HepG2 (cell line): ENCODE results near the gene CD81. TPM values are rescaled to one million over a fixed set of nuclear protein-coding genes. Genes with fewer than 3 reads are reported as not detected.

Experiments used
- ATAC-seq: fragments of 200-7000 bp; cut with Tn5 transposase; 3 replicates; pipeline ENCODE4 v1.9.1; 2020; ENCODE audit warnings: mild to moderate bottlenecking, moderate library complexity
- BruUV-seq: library from RNA; stranded (reverse); fragments of 400-500 nt; replicated peaks from 2 replicates; lab custom pipeline; 2021; lab: Mats Ljungman, UMichigan
- CTCF ChIA-PET: fragments of 300-600 bp; formaldehyde crosslinking; extraction: SDS; loops from one replicate; lab custom pipeline; 2021; ENCODE audit warnings: low total read pairs, inconsistent platforms, low intra/inter-chr PET ratio; lab: Yijun Ruan, JAX
- POLR2A ChIA-PET: fragments of 350-600 bp; sonication (Branson Sonifier 250); formaldehyde crosslinking; loops from one replicate; lab custom pipeline; 2020; ENCODE audit warnings: antibody characterized with exemption, inconsistent platforms; lab: Yijun Ruan, JAX
- DNase-seq: peaks from one replicate; pipeline ENCODE4 v3.0.0-alpha.2; 2015; ENCODE audit warnings: low spot score
- FAIRE-seq: peaks from 3 replicates; lab custom pipeline; 2011; peaks lifted over from hg19 to GRCh38; lab: Jason Lieb, UNC
- H2AFZ ChIP-seq: one replicate; pipeline ENCODE4 v1.6.1; 2011; ENCODE audit warnings: low read length, inconsistent platforms
- H3K27ac ChIP-seq: fragments of 300-600 bp; 3 replicates; pipeline ENCODE4 v1.8.0; 2011; ENCODE audit warnings: mixed run types, mild to moderate bottlenecking, mixed read lengths, low read length, inconsistent platforms; ENCODE audit not compliant: insufficient read depth; ENCODE audit errors: extremely low read length
- H3K27me3 ChIP-seq, 2 experiments: fragments of 200-600 bp in 1 of 2; 2 replicates in 1 of 2; 3 replicates in 1 of 2; pipeline versions ENCODE4 v1.6.0 to v1.8.0; 2011; ENCODE audit warnings: low read length in 2 of 2, mild to moderate bottlenecking in 2 of 2, moderate library complexity in 2 of 2, inconsistent platforms in 1 of 2; ENCODE audit not compliant: insufficient read depth in 2 of 2, control insufficient read depth in 1 of 2
- H3K36me3 ChIP-seq, 2 experiments: fragments of 200-600 bp in 1 of 2; replicated peaks in 1 of 2; 2 replicates in 1 of 2; 3 replicates in 1 of 2; pipeline versions ENCODE4 v1.5.1 to v1.8.0; 2011; ENCODE audit warnings: low read length in 2 of 2, inconsistent platforms in 1 of 2; ENCODE audit not compliant: insufficient read depth in 2 of 2, control insufficient read depth in 1 of 2
- H3K4me1 ChIP-seq: 2 replicates; pipeline ENCODE4 v1.5.1; 2012; ENCODE audit warnings: low read length, inconsistent platforms; ENCODE audit not compliant: insufficient read depth
- H3K4me2 ChIP-seq: 2 replicates; pipeline ENCODE4 v1.6.0; 2011; ENCODE audit warnings: low read depth, low read length, inconsistent platforms
- H3K4me3 ChIP-seq, 3 experiments: fragments of 200-600 bp in 1 of 3; sonication (generic), shearing (Covaris generic) in 1 of 3; replicated peaks in 1 of 3; 2 replicates each; pipeline ENCODE4 v1.5.1; 2011 to 2016; ENCODE audit warnings: low read length in 3 of 3, inconsistent platforms in 2 of 3, low read depth in 2 of 3, mild to moderate bottlenecking in 2 of 3, control low read depth in 1 of 3, mixed read lengths in 1 of 3; ENCODE audit not compliant: insufficient read depth in 1 of 3
- H3K79me2 ChIP-seq: one replicate; pipeline ENCODE4 v1.6.1; 2011; ENCODE audit warnings: low read length, inconsistent platforms; ENCODE audit not compliant: insufficient read depth
- H3K9ac ChIP-seq: 2 replicates; pipeline ENCODE4 v1.6.0; 2011; ENCODE audit warnings: mild to moderate bottlenecking, low read depth, low read length, inconsistent platforms; ENCODE audit not compliant: insufficient read depth
- H3K9me3 ChIP-seq: 2 replicates; pipeline ENCODE4 v1.5.1; 2012; ENCODE audit warnings: mild to moderate bottlenecking, low read length
- H4K20me1 ChIP-seq: 2 replicates; pipeline ENCODE4 v1.6.0; 2011; ENCODE audit warnings: inconsistent platforms, mild to moderate bottlenecking, low read length, moderate library complexity; ENCODE audit not compliant: insufficient read depth
- ATF4 ChIP-seq, 2 experiments: fragments of 450-650 bp in 1 of 2; sonication (generic) in 1 of 2; formaldehyde crosslinking; IDR thresholded peaks; 2 replicates each; pipeline versions ENCODE4 v1.5.0 to v1.8.0; 2020 to 2022; ENCODE audit warnings: mild to moderate bottlenecking in 1 of 2, missing genetic modification reagents in 1 of 2
- CTCF ChIP-seq: sonication (generic); formaldehyde crosslinking; IDR thresholded peaks from 2 replicates; pipeline ENCODE4 v1.5.0; 2020; ENCODE audit warnings: mild to moderate bottlenecking, missing genetic modification reagents, moderate library complexity
- JUNB ChIP-seq: sonication (generic); formaldehyde crosslinking; IDR thresholded peaks from 2 replicates; pipeline ENCODE4 v1.8.0; 2022; ENCODE audit warnings: missing genetic modification reagents, mild to moderate bottlenecking, borderline replicate concordance
- MIER2 ChIP-seq: IDR thresholded peaks from 2 replicates; pipeline ENCODE4 v1.6.1; 2016; ENCODE audit warnings: missing biosample characterization, missing genetic modification reagents
- SALL1 ChIP-seq: sonication (generic); formaldehyde crosslinking; IDR thresholded peaks from 2 replicates; pipeline ENCODE4 v1.8.0; 2022; ENCODE audit warnings: mild to moderate bottlenecking, missing genetic modification reagents
- SMC3 ChIP-seq: IDR thresholded peaks from 2 replicates; pipeline ENCODE4 v1.6.1; 2011; ENCODE audit warnings: low read length, improper control_type of control experiment
- SP2 ChIP-seq: sonication (generic); formaldehyde crosslinking; IDR thresholded peaks from 2 replicates; pipeline ENCODE4 v1.5.1; 2020; ENCODE audit warnings: mild to moderate bottlenecking, missing genetic modification reagents
- SPEN ChIP-seq: sonication (generic); formaldehyde crosslinking; IDR thresholded peaks from 2 replicates; pipeline ENCODE4 v1.5.1; 2020; ENCODE audit warnings: low read depth, mild to moderate bottlenecking, missing genetic modification reagents
- STAG1 ChIP-seq: sonication (generic); formaldehyde crosslinking; IDR thresholded peaks from 2 replicates; pipeline ENCODE4 v1.4.0; 2020; ENCODE audit warnings: missing genetic modification reagents
- ZNF616 ChIP-seq: sonication (generic); formaldehyde crosslinking; IDR thresholded peaks from 2 replicates; pipeline ENCODE4 v1.5.0; 2020; ENCODE audit warnings: low read depth, mild to moderate bottlenecking, missing genetic modification reagents
- WGBS: methylation state at CpG from one replicate; pipeline ENCODE4 v1.1.6; 2017; ENCODE audit warnings: low lambda C conversion rate; 5-methylcytosine and 5-hydroxymethylcytosine counted together
- in situ Hi-C: cut with HindIII; loops from 2 replicates; pipeline ENCODE4 v1.10.0; 2017; ENCODE audit warnings: low pct_unique_long_range_greater_than_20kb; ENCODE audit not compliant: extremely low pct_ligation_motif_present
- intact Hi-C: fragments of 100-400 bp; cut with micrococcal nuclease; formaldehyde crosslinking; loops from one replicate; pipeline ENCODE4 v1.10.0; 2022; ENCODE audit not compliant: unreplicated experiment
- polyA plus RNA-seq, 8 experiments: library from polyadenylated mRNA; depleted of rRNA in 3 of 8; stranded (reverse) in 7 of 8; unstranded in 1 of 8; fragments of >200 nt; fragmentation: Illumina TruSeq in 4 of 8; extraction: Trizol in 4 of 8; gene quantifications; 2 replicates each; pipeline versions ENCODE4 v1.2.1 to v1.2.3, GENCODE V29; 2011 to 2016; ENCODE audit warnings: low read depth in 4 of 8, missing spikeins in 1 of 8, mixed read lengths in 1 of 8; ENCODE audit not compliant: insufficient read depth in 1 of 8
- total RNA-seq, 5 experiments: library from RNA; depleted of rRNA; stranded (reverse); fragments of >200 nt; fragmentation: Illumina TruSeq; extraction: Trizol; gene quantifications; 2 replicates each; pipeline ENCODE4 v1.2.3, GENCODE V29; 2016; ENCODE audit warnings: low read depth in 1 of 5

CD81 gene
- total and polyA plus RNA-seq, 2 of the 13 experiments (the other 11 are each of a cell fraction or from before 2014, with no cell fraction given): not detected

GRCh38 chr11:2428322-2428795 lies 51.2 kb downstream of the CD81 start (continued):
- TF ChIP-seq SMC3: peak; percentile 99
- 0 out of 2 replicates have a peak, but pooled peaks have one; percentile 30 for TF ChIP-seq JUNB (CRISPR knock-in tag)
- 0 out of 2 replicates have a peak, but pooled peaks have one; percentile 24 for TF ChIP-seq SPEN (CRISPR knock-in tag)
- TF ChIP-seq MIER2 (CRISPR knock-in tag): no peak
- 0 out of 2 replicates have a peak, but pooled peaks have one; percentile 36 for TF ChIP-seq ZNF616 (CRISPR knock-in tag)
- 0 out of 4 replicates have a peak, but pooled peaks of 1 of the 2 experiments have one; percentile 31 for TF ChIP-seq ATF4 (CRISPR knock-in tag; IDR thresholded peaks at IDR 0.05)
- 0 out of 2 replicates have a peak, but pooled peaks have one; percentile 28 for TF ChIP-seq SP2
- peak; percentile 95 for TF ChIP-seq CTCF (CRISPR knock-in tag)
- TF ChIP-seq STAG1 (CRISPR knock-in tag): peak; percentile 94

GRCh38 chr11:2431395-2431794 lies 54.3 kb downstream of the CD81 start:
- H3K36me3 ChIP-seq: no peaks in the 10 kb centered on the region
- no peaks in the 10 kb centered on the region for H3K4me1 ChIP-seq
- TF ChIP-seq SALL1: no peak
- no peak overlapping the region for H3K9ac ChIP-seq
- DNase-seq: no peak
- no peak overlapping the region for H2AFZ ChIP-seq
- no peaks in the 10 kb centered on the region for H3K9me3 ChIP-seq
- 10% methylated on average over 1 of the region's 1 CpG for WGBS
- ChIA-PET POLR2A (no interaction called here), CTCF (interaction anchor here (4.9 kb wide), 1 partner anchor 101 kb away, joined by 111 read pairs; no protein-coding TSS in a partner anchor)
- no TSS peak for BruUV-seq
- no peak for FAIRE-seq
- H3K4me2 ChIP-seq: no peak overlapping the region
- H3K4me3 ChIP-seq: no peak overlapping the region
- H3K79me2 ChIP-seq: no peaks in the 10 kb centered on the region
- no peak for ATAC-seq
- peaks cover 10 to 60% of the 10 kb centered on the region in 2 experiments; a peak in 4 of 5 replicates for H3K27me3 ChIP-seq
- intact Hi-C loops: no loop called here
- no peaks in the 10 kb centered on the region for H4K20me1 ChIP-seq
- in situ Hi-C loops: loop anchor here (5.0 kb wide), 1 partner anchor 466 kb away; no protein-coding TSS in a partner anchor
- H3K27ac ChIP-seq: no peak overlapping the region
